NB4 (cell line): ENCODE measurements around the gene CHMP1B.

ENCODE experiments used
- DNase-seq: peaks from one replicate; pipeline ENCODE4 v3.0.0; 2010; ENCODE audit warnings: low read depth
- H3K4me3 ChIP-seq: one replicate; pipeline ENCODE4 v1.5.1; 2011; ENCODE audit warnings: mild to moderate bottlenecking, low read depth, low read length, moderate library complexity
- MYC ChIP-seq: IDR thresholded peaks from 2 replicates; pipeline ENCODE4 v1.6.1; 2011; ENCODE audit warnings: low read depth, low read length
- POLR2A ChIP-seq: IDR thresholded peaks from 2 replicates; pipeline ENCODE4 v1.6.1; 2011; ENCODE audit warnings: mild to moderate bottlenecking; ENCODE audit not compliant: insufficient read length; ENCODE audit errors: extremely low read depth
- TF ChIP-seq, protein P1 (sequence below): IDR thresholded peaks from 2 replicates; pipeline ENCODE4 v1.6.1; 2011; ENCODE audit warnings: low read depth, low read length
- TF ChIP-seq, protein P2 (sequence below): IDR thresholded peaks from one replicate; pipeline ENCODE4 v1.5.1; 2012; ENCODE audit warnings: low read depth, low read length

CHMP1B gene

DNA sequence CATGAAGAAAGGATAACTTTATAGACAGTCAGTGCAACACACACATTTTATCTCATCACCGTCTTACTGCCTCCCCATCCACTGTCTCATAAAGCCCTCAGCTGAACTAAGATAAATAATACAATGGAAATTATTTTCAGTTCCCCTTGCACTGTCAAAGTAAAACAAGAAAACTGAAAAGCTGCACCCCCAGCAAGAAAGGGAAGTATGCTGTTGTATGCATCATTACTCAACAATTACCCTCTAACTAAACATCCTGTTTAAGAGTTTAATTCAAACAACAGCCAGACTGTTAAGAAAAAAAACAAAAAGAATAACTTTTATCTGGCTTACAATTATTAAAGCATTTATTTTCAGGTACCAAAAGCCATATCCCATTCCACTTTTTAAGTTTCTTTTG, 31.9 kb downstream of the CHMP1B start:
- DNase-seq = peak; percentile 78
- no peak overlapping the region for H3K4me3 ChIP-seq
- TF ChIP-seq, protein P1, sequence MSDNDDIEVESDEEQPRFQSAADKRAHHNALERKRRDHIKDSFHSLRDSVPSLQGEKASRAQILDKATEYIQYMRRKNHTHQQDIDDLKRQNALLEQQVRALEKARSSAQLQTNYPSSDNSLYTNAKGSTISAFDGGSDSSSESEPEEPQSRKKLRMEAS = no peak
- TF ChIP-seq POLR2A (no peak), MYC (no peak)
- TF ChIP-seq, protein P2, sequence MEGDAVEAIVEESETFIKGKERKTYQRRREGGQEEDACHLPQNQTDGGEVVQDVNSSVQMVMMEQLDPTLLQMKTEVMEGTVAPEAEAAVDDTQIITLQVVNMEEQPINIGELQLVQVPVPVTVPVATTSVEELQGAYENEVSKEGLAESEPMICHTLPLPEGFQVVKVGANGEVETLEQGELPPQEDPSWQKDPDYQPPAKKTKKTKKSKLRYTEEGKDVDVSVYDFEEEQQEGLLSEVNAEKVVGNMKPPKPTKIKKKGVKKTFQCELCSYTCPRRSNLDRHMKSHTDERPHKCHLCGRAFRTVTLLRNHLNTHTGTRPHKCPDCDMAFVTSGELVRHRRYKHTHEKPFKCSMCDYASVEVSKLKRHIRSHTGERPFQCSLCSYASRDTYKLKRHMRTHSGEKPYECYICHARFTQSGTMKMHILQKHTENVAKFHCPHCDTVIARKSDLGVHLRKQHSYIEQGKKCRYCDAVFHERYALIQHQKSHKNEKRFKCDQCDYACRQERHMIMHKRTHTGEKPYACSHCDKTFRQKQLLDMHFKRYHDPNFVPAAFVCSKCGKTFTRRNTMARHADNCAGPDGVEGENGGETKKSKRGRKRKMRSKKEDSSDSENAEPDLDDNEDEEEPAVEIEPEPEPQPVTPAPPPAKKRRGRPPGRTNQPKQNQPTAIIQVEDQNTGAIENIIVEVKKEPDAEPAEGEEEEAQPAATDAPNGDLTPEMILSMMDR = no peak

DNA sequence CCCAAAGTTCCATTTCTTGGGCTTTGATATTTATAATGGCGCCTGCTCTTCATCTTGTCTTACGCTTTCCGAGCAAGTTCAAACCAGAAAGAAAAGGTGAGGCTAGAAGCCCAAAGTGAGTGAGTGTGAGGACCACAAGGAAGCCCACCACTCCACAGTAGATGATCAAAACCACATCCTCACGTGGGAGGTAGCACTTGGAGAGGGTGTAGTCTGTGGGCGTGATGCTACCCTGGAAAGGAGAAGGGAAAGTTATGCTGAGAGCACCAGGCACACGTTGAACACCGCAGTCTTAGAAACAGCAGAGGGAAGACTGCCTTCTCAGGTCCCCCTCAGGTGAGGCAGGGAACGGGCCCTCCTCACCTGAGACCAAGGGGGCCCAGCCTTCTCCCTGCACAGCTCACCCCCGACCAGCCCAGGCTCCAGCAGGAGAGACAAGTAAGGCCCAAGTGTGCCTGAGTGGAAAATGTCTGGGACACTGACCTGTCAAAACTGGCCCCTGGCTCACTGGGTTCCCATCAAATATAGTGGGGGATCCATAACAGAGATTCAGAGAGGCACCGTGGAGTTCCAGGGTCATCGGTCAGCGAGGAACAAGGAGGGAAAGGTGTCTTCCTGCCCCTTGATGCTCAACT, 33.3 kb downstream of the CHMP1B start:
- TF ChIP-seq, protein P1 = no peak
- TF ChIP-seq MYC (no peak), POLR2A (no peak)
- TF ChIP-seq, protein P2 = no peak
- peak; percentile 41 for DNase-seq
- H3K4me3 ChIP-seq = no peak overlapping the region

DNA sequence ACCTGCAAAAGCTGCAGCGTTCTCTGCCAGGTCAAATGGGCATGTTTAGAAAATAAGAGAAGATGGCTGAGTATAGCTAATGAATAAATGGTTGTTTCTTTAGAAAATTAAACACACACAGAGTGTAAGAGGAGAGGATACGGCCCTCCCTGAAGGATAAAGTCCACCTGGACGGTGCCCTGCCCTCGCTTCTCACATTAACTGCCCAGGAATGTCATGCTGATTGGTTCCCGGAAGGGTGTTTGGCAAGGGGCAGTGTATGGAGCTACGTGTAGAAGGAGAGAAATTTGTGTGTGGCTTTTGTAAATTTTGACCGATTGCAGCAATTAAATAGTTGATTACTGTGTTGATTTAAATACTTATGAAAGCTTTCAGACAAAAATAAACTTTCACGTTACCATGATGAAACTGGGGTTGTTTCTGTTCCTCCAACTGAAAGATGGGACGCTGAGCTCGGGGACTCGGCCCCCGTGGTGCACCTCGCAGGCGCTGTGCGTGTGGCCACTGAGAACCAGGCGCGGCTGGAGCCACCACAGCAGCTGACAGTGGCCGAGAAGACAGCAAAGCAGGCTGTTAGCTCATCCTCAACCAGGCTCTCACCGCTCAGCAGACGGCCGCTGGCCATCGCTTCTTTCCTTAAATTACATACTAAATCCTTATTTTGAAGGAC, 34.2 kb downstream of the CHMP1B start:
- H3K4me3 ChIP-seq = no peak overlapping the region
- DNase-seq = no peak
- no peak for TF ChIP-seq POLR2A
- no peak for TF ChIP-seq MYC
- TF ChIP-seq, protein P1 = no peak
- TF ChIP-seq, protein P2 = no peak

DNA sequence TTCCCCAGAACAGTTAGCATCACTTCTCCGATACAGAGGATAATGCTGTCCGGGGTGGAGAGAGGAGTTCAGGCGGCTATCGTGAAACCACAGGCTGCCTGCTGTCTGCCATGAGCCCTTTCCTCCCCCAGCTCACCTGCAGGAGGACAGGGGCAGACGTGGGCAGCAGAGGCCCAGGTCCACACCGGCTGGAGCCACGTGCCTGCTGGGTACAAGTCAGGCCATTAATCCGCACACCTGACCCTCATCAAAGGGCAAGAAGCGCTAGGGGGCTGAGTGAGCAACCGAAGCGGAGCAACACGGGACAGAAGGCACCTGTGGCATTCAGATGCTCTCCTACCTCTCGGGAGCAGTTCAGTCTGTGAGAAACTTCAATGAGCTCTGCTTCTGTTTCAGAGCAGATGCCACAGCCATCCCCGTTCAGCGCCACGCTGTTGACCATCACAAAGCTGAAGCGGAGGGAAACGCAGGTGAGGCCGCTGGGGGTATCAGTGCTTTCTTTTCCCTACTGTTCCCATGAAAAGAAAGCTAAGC, 35.4 kb downstream of the CHMP1B start:
- no peak for DNase-seq
- TF ChIP-seq, protein P2 = no peak
- TF ChIP-seq, protein P1 = no peak
- TF ChIP-seq MYC (no peak), POLR2A (no peak)
- H3K4me3 ChIP-seq = no peak overlapping the region

DNA sequence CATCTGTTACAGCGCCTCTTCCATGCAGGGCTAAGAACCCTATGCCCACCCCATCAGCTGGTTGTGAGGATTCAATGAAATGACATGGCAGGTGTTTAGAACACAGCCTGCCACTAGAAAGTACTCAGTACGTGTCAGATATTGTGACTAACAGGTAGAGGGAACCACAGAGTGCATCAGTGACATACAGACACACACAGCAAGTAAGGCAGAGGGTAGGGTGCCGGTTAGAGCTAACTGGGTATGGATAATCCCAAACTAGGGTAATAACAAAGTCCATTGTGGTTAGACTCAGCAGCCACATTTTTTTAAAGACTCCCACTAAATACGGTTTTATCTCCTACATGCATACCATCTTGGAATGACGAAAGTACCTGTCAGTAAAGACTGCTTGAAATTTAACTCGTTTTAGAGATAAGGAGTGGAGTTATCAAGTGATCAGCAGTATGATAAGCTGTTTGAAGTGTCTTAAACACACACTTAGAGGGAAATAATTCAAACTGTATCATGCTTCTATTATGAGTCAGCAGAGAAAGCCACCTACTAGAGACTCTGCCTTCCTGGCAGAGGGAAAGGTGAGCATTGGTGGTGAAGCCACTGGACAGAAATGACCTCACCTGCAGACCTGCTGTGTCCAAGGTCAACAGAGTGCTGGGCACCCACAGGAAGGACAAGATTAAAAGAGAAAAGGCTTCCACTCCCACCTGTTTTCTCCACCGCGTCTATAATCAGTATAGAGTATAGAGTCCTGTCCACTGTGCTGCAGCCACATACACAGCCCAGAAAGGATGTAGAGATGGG, 36.3 kb downstream of the CHMP1B start:
- DNase-seq = no peak
- no peak for TF ChIP-seq POLR2A
- no peak for TF ChIP-seq MYC
- TF ChIP-seq, protein P2 = no peak
- TF ChIP-seq, protein P1 = no peak
- H3K4me3 ChIP-seq = no peak overlapping the region
